Measurements from ENCODE around the gene CCDC6.
"Not testable (repeated sequence)": the region's sequence is repeated elsewhere in the genome, so short reads cannot be mapped to it uniquely, and the experiment has no call there.

CCDC6 gene

GRCh38 chr10:59807629-59808620 is 98.4 kb downstream of the CCDC6 start:
- no peak for DNase-seq

GRCh38 chr10:59805014-59805413 is 101.3 kb downstream of the CCDC6 start:
- no peak for DNase-seq

GRCh38 chr10:59804220-59804619 is 102.1 kb downstream of the CCDC6 start:
- no peak for DNase-seq

GRCh38 chr10:59803714-59804113 is 102.6 kb downstream of the CCDC6 start:
- DNase-seq, result no peak

GRCh38 chr10:59801171-59801570 is 105.2 kb downstream of the CCDC6 start:
- DNase-seq, result no peak

- DNase-seq, result no peak
Measured at GRCh38 chr10:59799421-59799820, 106.9 kb downstream of the CCDC6 start.

GRCh38 chr10:59793919-59794318 is 112.4 kb downstream of the CCDC6 start:
- no peak for DNase-seq

- DNase-seq, result no peak
Measured at GRCh38 chr10:59792812-59793211, 113.5 kb downstream of the CCDC6 start.

GRCh38 chr10:59791601-59792000 is 114.8 kb downstream of the CCDC6 start:
- DNase-seq, result no peak

GRCh38 chr10:59790080-59790479 is 116.3 kb downstream of the CCDC6 start:
- DNase-seq, result not testable (repeated sequence)

- not testable (repeated sequence) for DNase-seq
Measured at GRCh38 chr10:59788914-59789313, 117.4 kb downstream of the CCDC6 start.

- DNase-seq, result not testable (repeated sequence)
Measured at GRCh38 chr10:59787032-59787431, 119.3 kb downstream of the CCDC6 start.

GRCh38 chr10:59785476-59785875 is 120.9 kb downstream of the CCDC6 start:
- DNase-seq, result not testable (repeated sequence)

- no peak for DNase-seq
Measured at GRCh38 chr10:59781511-59781910, 124.8 kb downstream of the CCDC6 start.

GRCh38 chr10:59779756-59780533 is 126.4 kb downstream of the CCDC6 start:
- DNase-seq, result no peak

- DNase-seq, result no peak
Measured at GRCh38 chr10:59774451-59774850, 131.9 kb downstream of the CCDC6 start.

- no peak for DNase-seq
Measured at GRCh38 chr10:59773088-59773487, 133.3 kb downstream of the CCDC6 start.

- DNase-seq, result no peak
Measured at GRCh38 chr10:59771162-59771807, 135.1 kb downstream of the CCDC6 start.

- DNase-seq, result no peak
Measured at GRCh38 chr10:59770689-59771088, 135.7 kb downstream of the CCDC6 start.

GRCh38 chr10:59762505-59762904 is 143.9 kb downstream of the CCDC6 start:
- no peak for DNase-seq

GRCh38 chr10:59757966-59758365 is 148.4 kb downstream of the CCDC6 start:
- no peak for DNase-seq

- no peak for DNase-seq
Measured at GRCh38 chr10:59754951-59755350, 151.4 kb downstream of the CCDC6 start.

GRCh38 chr10:59753267-59753666 is 153.1 kb downstream of the CCDC6 start, which contains the start of gene MRLN:
Gene MRLN, minus strand, starts transcription at chr10:59753455.
- DNase-seq, result no peak
